WI38 (cell line): Measurements from ENCODE around the gene LETM1.

Experiments used
- H3K4me3 ChIP-seq: 2 replicates; pipeline ENCODE4 v1.5.1; 2011; ENCODE audit warnings: low read depth, mild to moderate bottlenecking, control low read depth, low read length
- TF ChIP-seq, protein P1 (sequence below): IDR thresholded peaks from 2 replicates; pipeline ENCODE4 v1.5.1; 2012; ENCODE audit warnings: low read depth, mild to moderate bottlenecking, control low read depth, low read length

The LETM1 gene

DNA sequence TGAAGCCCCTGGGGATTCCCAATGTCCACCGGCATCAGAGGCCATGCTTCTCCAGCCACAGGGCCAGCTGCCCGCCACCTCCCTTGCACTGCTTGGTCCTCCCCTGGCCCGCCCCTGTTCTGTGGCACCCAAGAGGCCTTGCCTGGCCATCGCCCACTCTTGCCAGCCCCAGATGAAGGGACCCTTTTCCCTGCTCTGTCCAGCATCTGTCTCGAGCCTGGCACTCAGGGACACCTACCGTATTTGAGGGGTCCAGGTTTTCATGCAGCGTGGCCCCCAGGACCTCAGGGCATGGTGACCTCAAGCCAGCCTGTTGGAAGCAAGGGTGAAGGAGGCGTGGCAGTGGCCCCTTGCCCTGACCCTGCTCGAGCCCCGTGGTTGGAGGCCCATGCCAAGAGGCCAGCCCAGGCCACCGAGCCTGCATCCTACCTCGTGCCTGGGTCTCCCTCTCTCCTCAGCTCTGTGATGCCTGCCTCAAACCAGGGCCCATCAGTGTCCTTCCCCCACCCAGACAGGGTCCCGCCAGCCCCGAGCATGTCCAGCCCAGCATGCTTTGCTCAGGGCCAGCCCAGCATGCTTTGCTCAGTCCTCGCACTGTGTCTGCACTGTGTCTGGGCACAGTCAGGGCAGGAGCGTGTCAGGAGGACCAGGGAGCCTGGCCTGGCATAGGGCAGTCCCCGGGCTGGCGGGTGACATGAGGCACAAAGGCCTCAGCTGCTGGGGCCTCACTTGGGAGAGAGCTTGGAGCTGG lies 77.1 kb downstream of the LETM1 start:
- no peak overlapping the region for H3K4me3 ChIP-seq
- TF ChIP-seq, protein P1, sequence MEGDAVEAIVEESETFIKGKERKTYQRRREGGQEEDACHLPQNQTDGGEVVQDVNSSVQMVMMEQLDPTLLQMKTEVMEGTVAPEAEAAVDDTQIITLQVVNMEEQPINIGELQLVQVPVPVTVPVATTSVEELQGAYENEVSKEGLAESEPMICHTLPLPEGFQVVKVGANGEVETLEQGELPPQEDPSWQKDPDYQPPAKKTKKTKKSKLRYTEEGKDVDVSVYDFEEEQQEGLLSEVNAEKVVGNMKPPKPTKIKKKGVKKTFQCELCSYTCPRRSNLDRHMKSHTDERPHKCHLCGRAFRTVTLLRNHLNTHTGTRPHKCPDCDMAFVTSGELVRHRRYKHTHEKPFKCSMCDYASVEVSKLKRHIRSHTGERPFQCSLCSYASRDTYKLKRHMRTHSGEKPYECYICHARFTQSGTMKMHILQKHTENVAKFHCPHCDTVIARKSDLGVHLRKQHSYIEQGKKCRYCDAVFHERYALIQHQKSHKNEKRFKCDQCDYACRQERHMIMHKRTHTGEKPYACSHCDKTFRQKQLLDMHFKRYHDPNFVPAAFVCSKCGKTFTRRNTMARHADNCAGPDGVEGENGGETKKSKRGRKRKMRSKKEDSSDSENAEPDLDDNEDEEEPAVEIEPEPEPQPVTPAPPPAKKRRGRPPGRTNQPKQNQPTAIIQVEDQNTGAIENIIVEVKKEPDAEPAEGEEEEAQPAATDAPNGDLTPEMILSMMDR, result no peak

GRCh38 chr4:1777822-1778641 lies 77.9 kb downstream of the LETM1 start:
- no peak overlapping the region for H3K4me3 ChIP-seq
- TF ChIP-seq, protein P1, result no peak

- H3K4me3 ChIP-seq, result no peak overlapping the region
- TF ChIP-seq, protein P1, result no peak
Measured at GRCh38 chr4:1776521-1777161, 79.3 kb downstream of the LETM1 start.

- H3K4me3 ChIP-seq, result no peak overlapping the region
- TF ChIP-seq, protein P1, result no peak
Measured at GRCh38 chr4:1775731-1776500, 80.0 kb downstream of the LETM1 start.

DNA sequence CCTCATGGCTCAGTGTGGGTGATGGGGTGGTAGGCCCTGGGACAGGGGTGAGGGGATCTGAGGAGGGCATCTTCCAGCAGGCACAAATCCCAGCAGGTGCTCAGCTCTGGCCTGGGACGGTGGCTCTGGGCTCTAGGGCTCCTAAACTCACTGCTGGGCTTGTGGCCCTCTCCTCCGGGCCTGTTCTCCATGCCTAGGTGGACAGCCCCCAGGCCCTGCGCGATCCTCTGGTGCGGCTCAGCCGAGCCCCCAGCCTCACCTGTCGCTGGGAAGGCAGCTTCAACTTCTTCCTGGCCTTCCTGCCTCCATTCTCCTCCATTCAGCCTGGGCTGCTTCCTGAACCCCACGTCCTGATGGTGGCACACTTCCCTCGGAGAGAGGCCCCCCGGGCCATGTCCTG lies 82.2 kb downstream of the LETM1 start:
- no peak overlapping the region for H3K4me3 ChIP-seq
- TF ChIP-seq, protein P1, result no peak

- no peak overlapping the region for H3K4me3 ChIP-seq
Measured at GRCh38 chr4:1772853-1773538, 83.0 kb downstream of the LETM1 start.

More at GRCh38 chr4:1772853-1773538, 83.0 kb downstream of the LETM1 start:
- TF ChIP-seq, protein P1, result no peak
